HuH-7 (cell line): Measurements from ENCODE around the gene HGFAC.
A peak's percentile ranks its signal among the peaks of the same experiment; 100 is the strongest.
"Not testable (repeated sequence)": the region's sequence is repeated elsewhere in the genome, so short reads cannot be mapped to it uniquely, and the experiment has no call there.

Experiments
- DNase-seq: peaks from one replicate; pipeline ENCODE4 v3.0.0; 2011; ENCODE audit warnings: low spot score

HGFAC gene

GRCh38 chr4:3442959-3443749 lies 1.4 kb downstream of the HGFAC start:
- peak; percentile 98 for DNase-seq

GRCh38 chr4:3443750-3444309 lies 2.1 kb downstream of the HGFAC start:
- no peak for DNase-seq

GRCh38 chr4:3444351-3445110 lies 2.8 kb downstream of the HGFAC start:
- DNase-seq: no peak

GRCh38 chr4:3445111-3445820 lies 3.5 kb downstream of the HGFAC start:
- no peak for DNase-seq

DNA sequence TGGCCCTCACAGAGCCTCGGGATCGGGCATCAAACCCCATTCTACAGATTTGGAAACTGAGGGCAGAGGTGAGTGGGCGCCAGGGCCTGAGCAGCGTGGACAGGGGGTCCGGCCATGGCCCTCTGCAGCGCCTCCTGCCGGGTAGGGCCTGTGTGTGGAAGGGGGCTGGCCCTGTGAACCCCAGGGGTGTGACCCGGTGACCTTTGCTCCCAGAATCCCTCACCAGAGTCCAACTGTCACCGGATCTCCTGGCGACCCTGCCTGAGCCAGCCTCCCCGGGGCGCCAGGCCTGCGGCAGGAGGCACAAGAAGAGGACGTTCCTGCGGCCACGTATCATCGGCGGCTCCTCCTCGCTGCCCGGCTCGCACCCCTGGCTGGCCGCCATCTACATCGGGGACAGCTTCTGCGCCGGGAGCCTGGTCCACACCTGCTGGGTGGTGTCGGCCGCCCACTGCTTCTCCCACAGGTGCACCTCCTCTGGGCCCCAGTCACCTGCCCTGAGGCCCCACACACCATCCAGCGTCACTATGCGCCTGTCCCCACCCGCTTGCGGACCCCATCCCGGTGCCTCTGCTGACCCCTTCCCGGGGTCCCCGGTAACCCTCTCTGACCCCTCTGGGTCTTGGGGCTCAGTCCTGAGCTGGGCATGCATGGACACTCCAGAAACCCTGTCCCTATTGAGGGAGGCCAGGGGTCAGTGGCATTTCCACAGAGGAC lies 4.2 kb downstream of the HGFAC start:
- no peak for DNase-seq

DNA sequence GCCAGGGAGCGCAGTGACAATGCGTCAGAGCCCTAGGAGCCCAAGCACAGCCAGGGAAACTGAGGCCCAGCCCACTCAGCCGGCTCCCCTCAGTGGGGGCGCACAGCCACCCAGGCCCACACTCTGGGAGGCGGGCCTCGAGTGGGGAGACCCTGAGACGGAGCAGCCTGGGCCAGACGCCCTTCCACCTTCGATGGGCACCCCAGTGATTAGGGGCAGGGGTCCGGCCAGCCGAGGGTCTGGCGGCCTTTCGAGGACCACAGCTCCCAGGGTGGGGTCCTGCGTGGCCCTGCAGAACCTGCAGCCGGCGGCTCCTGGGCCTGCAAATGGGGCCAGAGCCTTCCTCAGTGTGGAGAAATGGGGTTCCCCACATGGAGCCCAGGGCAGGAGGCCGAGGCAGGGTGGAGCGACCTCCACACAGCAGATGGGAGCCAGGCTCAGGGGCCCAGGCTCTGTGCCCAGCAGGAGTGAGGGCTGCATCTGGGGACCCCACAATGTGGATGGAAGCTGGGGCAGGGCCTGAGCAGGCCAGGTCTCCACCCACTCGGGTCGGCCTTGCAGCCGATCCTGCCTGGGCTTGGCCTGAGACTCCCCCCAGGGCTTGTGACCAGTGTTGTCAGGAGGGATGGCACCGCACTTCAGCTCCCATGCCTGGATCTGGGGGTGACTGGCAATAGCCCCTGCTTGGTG lies 5.0 kb downstream of the HGFAC start:
- DNase-seq: no peak

GRCh38 chr4:3447431-3448395 lies 5.9 kb downstream of the HGFAC start:
- DNase-seq: no peak

- DNase-seq: no peak
Measured at GRCh38 chr4:3449047-3449573, 7.3 kb downstream of the HGFAC start.

DNA sequence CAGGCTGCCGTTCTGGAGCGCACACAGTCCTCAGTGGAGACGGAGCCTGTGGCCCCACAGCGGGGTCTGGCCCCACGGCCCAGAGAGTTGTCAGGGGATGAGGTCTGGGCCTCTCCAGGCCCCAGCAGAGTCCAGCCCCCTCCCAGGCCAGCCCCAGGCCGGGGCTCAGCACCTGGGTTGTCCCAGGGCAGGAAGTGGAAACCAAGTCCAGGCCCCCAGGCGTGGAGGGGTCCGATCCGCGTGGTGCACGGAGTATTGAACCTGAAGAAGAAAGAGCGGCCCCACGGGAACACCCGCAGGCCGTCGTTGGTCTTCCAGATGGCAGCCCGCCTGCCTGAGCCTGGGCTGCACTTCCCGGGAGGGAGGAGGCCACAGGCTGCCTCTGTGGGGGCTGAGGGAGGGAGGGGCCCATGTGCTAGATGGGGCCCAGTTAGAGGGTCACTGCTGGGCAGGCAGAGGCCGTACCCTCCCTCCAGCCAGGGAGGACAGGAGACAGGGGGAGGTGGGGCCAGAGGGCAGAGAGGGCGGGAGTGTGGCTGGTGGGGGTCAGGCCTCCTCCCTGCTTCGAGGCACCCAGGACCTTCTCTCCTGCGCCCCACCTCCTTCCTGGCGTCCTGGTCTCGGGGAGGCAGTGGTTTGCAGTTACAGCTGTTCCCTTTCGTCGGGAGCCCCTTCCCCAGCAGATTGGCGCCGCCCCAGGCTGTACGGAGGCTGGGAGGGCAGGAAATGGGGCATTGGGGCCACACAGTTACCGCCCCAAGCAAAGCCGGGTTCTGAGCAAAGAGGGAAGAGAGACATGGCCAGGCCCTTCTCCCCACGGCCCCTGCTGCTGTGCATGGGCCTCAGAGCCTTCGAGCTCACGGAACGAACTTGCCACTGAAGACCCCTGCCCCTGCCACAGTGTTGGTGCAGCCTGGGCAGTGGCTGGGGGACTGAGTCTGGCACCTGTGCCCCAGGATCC lies 8.1 kb downstream of the HGFAC start:
- DNase-seq: no peak

- DNase-seq: no peak
Measured at GRCh38 chr4:3450643-3451042, 8.9 kb downstream of the HGFAC start.

DNA sequence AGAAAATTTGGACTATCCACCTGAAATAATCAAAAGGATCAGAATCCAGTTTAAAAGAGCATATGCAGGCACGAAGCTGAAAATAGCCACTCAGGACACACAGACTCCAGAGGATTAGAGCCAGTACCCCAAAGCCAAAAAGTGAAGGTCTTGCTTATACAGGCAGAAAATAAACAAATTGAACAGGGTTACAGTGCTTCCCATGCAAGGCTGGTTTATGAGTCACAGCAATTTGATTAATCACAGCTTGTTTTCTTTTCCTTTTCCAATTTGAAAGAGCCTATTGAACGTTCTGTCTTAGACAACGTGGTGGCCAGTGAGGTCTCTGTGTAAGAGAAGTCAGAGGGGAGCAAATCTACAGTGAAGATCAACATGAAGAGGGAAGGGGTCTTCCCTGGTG lies 10.2 kb downstream of the HGFAC start:
- no peak for DNase-seq

GRCh38 chr4:3452376-3452775 lies 10.6 kb downstream of the HGFAC start:
- DNase-seq: peak; percentile 82

DNA sequence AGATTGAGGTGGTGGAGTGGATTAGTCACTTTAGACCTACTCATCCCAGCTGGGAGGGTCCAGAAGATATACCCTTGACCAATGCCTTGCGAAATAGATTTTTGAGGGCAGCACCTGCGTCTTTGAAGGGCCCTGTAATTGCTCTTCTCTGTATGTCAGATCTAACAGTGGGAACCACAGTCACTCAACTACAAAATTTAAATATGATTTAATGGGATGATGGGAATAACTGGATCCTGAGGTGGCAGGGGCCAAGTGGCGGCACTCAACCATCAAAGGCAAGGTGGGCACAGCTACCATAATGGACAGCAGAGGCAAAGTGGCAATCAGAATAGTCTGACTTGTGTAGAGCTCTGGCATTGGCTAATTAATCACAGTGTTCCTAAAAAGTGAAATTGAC lies 13.8 kb downstream of the HGFAC start:
- DNase-seq: not testable (repeated sequence)

DNA sequence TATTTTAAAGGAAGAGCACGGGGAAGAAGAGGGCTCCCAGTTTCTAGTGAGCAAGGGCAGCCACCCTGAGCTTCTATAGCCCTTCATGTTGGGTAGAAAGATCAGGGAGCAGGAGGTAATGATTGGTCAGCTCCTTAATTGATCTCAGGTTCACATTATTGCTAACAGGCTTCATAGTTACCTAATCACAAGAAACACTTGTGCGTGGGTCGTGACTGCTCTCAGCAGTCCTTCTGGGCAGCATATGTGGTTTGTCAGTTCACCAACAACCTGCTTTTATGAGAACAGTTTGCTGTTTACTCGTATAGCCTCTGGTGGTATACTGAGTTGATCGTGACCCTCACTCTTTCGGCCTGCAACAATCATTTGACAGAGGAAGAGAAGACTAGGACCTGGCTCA lies 16.6 kb downstream of the HGFAC start:
- no peak for DNase-seq

- DNase-seq: not testable (repeated sequence)
Measured at GRCh38 chr4:3459156-3459555, 17.4 kb downstream of the HGFAC start.

DNA sequence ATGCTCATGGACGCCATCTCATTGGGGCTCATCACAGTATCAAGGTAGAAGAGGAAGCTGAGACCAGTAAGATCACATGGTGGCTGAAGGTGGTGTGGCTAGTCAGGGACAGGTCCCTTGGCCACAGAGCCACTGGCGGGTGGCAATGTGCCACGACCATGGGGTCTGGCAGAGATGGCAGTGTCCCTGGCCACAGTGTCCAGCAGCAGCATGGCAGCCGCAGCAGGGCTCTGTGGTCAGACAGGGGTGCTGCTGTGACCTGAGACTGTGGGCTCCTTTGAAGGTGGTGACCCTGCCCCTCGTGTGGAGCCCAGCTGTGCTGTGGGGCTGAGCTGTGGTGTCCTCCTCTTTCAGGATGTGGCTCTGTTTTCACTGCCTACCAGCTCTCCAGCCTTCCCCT lies 19.2 kb downstream of the HGFAC start:
- no peak for DNase-seq

GRCh38 chr4:3461515-3462291 lies 19.9 kb downstream of the HGFAC start:
- no peak for DNase-seq

DNA sequence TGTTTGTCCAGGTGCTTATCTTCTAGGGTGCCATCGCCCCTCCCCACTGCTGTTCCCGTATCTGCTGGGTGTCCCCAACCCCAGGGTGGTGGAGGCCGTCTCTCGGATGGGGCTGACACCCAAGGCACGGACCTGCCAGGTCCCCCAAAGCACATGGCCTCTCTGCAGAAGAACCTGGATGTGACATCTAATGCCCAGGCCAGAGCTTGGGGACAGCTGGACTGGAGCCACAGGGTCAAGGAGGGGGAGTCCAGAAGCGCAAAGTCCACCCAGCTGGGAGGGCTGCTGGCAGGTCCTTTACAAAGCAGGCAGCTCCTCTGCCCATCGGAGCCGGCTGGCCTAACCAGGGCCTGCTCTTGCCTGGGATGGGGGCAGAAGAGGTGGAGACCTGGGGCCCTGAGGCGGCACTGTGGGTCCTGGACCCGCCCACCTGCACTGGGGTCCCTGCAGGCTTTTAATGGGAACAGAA lies 20.6 kb downstream of the HGFAC start:
- DNase-seq: no peak
